A673 (cell line): ENCODE data around the gene SLC22A1.

Source experiments
- EZH2 ChIP-seq: fragments of 200-600 bp; sonication (generic); IDR thresholded peaks from 2 replicates; pipeline ENCODE4 v1.6.1; 2017; ENCODE audit warnings: borderline replicate concordance, low read depth, mild to moderate bottlenecking, mixed read lengths, antibody characterized with exemption, low read length; ENCODE audit not compliant: poor library complexity, severe bottlenecking
- TF ChIP-seq, protein P1 (sequence below): fragments of 300-800, 200-600 bp; sonication (generic); conservative IDR thresholded peaks from 2 replicates; pipeline ENCODE4 v1.5.1; 2017; ENCODE audit warnings: low read depth, mild to moderate bottlenecking, antibody characterized with exemption, low read length, moderate library complexity, mixed read lengths

DNA sequence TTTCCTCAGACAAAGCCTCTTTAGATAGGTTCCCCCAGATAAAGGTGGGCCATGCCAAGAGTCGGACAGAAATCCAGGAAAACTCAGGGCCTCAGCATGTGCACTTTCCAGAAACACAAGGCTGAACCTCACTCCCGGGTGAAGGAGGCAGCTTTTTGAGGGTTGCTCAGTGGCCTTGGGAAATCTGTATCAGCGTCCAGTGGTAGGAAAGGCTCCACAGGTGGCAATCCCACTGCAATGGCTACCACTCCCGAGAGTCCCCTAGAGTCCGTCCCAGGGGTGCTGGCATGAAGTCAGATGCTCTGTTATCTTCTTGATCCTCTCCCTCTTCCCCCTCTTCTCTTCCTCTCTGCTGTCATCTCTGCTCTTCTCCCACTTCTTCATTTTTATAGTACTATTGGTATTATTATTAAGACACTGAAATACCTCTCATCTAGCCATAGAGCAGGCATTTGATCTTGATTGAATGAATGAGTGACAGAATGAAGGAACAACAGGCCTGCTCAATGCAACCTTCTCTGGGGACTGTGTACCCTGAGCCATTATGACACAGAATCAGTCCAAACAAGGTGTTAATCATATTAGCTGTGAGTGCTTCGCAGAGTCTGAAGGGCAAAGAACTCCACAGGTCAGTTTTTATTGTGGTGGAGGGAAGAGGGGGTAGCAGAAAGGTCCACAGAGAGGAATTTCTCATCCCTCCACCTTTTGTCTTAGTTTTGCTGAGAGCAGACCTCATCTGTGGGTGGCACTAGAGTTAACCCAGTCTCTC lies 13.3 kb downstream of the SLC22A1 start:
- TF ChIP-seq, protein P1, sequence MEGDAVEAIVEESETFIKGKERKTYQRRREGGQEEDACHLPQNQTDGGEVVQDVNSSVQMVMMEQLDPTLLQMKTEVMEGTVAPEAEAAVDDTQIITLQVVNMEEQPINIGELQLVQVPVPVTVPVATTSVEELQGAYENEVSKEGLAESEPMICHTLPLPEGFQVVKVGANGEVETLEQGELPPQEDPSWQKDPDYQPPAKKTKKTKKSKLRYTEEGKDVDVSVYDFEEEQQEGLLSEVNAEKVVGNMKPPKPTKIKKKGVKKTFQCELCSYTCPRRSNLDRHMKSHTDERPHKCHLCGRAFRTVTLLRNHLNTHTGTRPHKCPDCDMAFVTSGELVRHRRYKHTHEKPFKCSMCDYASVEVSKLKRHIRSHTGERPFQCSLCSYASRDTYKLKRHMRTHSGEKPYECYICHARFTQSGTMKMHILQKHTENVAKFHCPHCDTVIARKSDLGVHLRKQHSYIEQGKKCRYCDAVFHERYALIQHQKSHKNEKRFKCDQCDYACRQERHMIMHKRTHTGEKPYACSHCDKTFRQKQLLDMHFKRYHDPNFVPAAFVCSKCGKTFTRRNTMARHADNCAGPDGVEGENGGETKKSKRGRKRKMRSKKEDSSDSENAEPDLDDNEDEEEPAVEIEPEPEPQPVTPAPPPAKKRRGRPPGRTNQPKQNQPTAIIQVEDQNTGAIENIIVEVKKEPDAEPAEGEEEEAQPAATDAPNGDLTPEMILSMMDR = no peak
- no peak for TF ChIP-seq EZH2
